Ishikawa (cell line): ENCODE results near the gene SUPT20HL2.

ENCODE experiments used
- CEBPB ChIP-seq: IDR thresholded peaks from 2 replicates; pipeline ENCODE4 v1.6.1; 2012
- EP300 ChIP-seq: IDR thresholded peaks from 2 replicates; pipeline ENCODE4 v1.6.1; 2012; ENCODE audit warnings: borderline replicate concordance
- MAX ChIP-seq: IDR thresholded peaks from 2 replicates; pipeline ENCODE4 v1.6.1; 2012
- NFIC ChIP-seq: IDR thresholded peaks from 2 replicates; pipeline ENCODE4 v1.6.1; 2012
- RAD21 ChIP-seq: IDR thresholded peaks from 2 replicates; pipeline ENCODE4 v1.6.1; 2012; ENCODE audit warnings: low read depth
- TEAD4 ChIP-seq: IDR thresholded peaks from 2 replicates; pipeline ENCODE4 v1.6.1; 2012
- TF ChIP-seq, protein P1 (sequence below): IDR thresholded peaks from 2 replicates; pipeline ENCODE4 v1.6.1; 2012; ENCODE audit warnings: low read depth, mild to moderate bottlenecking

DNA sequence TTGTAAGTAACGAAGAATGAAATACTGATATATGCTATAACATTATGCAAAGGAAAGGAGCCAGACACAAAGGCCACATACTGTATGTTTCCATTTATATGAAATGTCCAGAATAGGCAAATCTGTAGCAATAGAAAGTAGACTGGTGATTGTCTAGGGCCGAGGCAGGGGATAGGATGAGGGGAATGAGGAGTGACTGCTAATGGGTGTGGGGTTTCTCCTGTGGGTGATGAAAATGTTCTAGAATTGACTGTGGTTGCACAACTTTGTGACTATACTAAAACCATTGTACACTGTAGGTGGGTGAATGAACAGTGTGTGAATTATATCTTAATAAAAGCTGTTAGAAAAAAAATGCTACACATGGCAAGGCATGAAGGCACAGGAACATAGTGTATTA, 26.6 kb upstream of the SUPT20HL2 start:
- no peak for TF ChIP-seq CEBPB
- no peak for TF ChIP-seq RAD21
- no peak for TF ChIP-seq MAX
- TF ChIP-seq TEAD4: no peak
- no peak for TF ChIP-seq EP300
- TF ChIP-seq, protein P1, sequence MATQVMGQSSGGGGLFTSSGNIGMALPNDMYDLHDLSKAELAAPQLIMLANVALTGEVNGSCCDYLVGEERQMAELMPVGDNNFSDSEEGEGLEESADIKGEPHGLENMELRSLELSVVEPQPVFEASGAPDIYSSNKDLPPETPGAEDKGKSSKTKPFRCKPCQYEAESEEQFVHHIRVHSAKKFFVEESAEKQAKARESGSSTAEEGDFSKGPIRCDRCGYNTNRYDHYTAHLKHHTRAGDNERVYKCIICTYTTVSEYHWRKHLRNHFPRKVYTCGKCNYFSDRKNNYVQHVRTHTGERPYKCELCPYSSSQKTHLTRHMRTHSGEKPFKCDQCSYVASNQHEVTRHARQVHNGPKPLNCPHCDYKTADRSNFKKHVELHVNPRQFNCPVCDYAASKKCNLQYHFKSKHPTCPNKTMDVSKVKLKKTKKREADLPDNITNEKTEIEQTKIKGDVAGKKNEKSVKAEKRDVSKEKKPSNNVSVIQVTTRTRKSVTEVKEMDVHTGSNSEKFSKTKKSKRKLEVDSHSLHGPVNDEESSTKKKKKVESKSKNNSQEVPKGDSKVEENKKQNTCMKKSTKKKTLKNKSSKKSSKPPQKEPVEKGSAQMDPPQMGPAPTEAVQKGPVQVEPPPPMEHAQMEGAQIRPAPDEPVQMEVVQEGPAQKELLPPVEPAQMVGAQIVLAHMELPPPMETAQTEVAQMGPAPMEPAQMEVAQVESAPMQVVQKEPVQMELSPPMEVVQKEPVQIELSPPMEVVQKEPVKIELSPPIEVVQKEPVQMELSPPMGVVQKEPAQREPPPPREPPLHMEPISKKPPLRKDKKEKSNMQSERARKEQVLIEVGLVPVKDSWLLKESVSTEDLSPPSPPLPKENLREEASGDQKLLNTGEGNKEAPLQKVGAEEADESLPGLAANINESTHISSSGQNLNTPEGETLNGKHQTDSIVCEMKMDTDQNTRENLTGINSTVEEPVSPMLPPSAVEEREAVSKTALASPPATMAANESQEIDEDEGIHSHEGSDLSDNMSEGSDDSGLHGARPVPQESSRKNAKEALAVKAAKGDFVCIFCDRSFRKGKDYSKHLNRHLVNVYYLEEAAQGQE: no peak
- TF ChIP-seq NFIC: no peak
